NCI-H1105 treated with DMSO at 0.1 percent for 48 hours (cell line): ENCODE data around the gene DNM2.
"Not testable (repeated sequence)": the region's sequence is repeated elsewhere in the genome, so short reads cannot be mapped to it uniquely, and the experiment has no call there.

Source experiments
- DNase-seq: peaks from one replicate; lab custom pipeline; 2025; lab: John Stamatoyannopoulos, UW

Gene DNM2

DNA sequence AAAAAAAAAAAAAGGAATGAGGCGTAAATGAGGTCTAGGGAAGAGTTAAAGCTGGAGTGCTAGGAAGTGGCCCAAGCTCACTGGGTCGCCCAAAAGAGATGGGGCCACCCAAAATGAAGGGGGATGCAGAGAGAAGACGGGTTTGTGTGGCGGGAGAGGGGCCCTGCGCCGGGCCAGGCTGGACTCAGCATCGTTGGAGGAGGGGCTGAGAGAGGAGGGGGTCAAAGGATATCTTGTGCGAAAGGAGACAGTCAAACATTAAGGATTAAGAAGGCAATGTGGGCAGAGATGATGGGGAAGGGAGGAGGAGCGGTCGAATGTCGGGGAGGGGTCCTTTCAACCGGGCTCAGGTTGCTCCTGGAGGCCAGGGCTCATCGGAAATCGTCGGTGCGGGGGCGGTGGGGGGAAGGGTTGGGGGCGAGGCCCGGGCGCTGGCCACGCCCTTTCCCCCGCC is 152.6 kb downstream of the DNM2 start:
- DNase-seq, result no peak

GRCh38 chr19:10870955-10871603 is 153.2 kb downstream of the DNM2 start, which contains the start of gene CARM1:
Gene CARM1, plus strand, starts transcription at chr19:10871553. Its CDS starts 150 bp downstream, at chr19:10871703.
- peak; percentile 99 for DNase-seq

- DNase-seq, result no peak
Observed at GRCh38 chr19:10871711-10872545, 154.0 kb downstream of the DNM2 start.

- no peak for DNase-seq
Observed at GRCh38 chr19:10872546-10873107, 154.7 kb downstream of the DNM2 start.

- DNase-seq, result no peak
Observed at GRCh38 chr19:10874024-10874423, 156.1 kb downstream of the DNM2 start.

- DNase-seq, result no peak
Observed at GRCh38 chr19:10876459-10877240, 158.8 kb downstream of the DNM2 start.

DNA sequence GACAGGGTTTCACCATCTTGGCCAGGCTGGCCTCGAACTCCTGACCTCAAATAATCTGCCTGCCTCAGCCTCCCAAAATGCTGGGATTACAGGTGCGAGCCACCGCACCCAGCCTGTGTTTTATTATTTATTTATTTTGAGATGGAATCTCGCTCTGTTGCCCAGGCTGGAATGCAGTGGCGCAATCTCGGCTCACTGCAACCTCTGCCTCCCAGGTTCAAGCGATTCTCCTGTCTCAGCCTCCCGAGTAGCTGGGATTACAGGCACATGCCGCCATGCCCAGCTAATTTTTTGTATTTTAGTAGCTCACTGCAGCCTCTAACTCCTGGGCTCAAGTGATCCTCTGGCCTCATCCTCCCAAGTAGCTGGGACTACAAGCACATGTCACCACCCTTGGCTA is 159.7 kb downstream of the DNM2 start:
- not testable (repeated sequence) for DNase-seq

DNA sequence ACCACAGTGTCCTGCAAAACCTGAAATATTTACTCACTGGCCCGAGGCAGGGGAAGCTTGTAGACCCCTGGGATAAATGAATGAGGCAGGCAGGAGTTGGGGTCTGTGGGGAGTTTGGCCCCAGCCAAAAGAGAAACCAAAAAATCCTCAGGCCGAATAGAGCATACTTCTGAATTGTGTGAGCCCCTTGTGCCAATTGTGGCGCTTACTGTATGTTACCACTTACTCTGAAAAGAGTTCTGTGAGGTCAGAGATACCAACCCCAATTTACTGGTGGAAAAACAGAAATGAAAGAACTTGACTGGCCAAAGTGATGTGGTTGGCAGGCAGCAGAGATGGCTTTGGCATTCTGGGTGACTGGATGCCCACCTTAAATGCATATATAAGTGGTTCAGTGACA is 160.4 kb downstream of the DNM2 start:
- DNase-seq, result no peak
